GM23338 (cell line): ENCODE results near the gene DYNLT2B. TPM values are rescaled to one million over a fixed set of nuclear protein-coding genes. Genes with fewer than 3 reads are reported as not detected.
"Not testable (repeated sequence)": the region's sequence is repeated elsewhere in the genome, so short reads cannot be mapped to it uniquely, and the experiment has no call there.

ENCODE experiments used
- ATAC-seq: fragments of 200-7000 bp; cut with Tn5 transposase; 3 replicates; pipeline ENCODE4 v1.9.1; 2020
- DNase-seq: peaks from one replicate; pipeline ENCODE4 v3.0.0-alpha.2; 2015; ENCODE audit warnings: low spot score
- H2AFZ ChIP-seq: fragments of 200-600 bp; sonication (generic); 2 replicates; pipeline ENCODE4 v1.8.0; 2016; ENCODE audit warnings: antibody characterized with exemption, mild to moderate bottlenecking, moderate library complexity
- H3F3A ChIP-seq: fragments of 200-600 bp; sonication (generic); replicated peaks from 2 replicates; pipeline ENCODE4 v1.8.0; 2017; ENCODE audit warnings: antibody characterized with exemption, mixed run types, low read depth
- H3K27ac ChIP-seq: fragments of 200-600 bp; sonication (generic); 2 replicates; pipeline ENCODE4 v1.6.1; 2016; ENCODE audit warnings: low read depth
- H3K27me3 ChIP-seq: fragments of 200-600 bp; sonication (generic); 2 replicates; pipeline ENCODE4 v1.8.0; 2016; ENCODE audit warnings: mild to moderate bottlenecking, mixed run types, moderate library complexity; ENCODE audit not compliant: insufficient read depth
- H3K36me3 ChIP-seq: fragments of 200-600 bp; sonication (generic); 2 replicates; pipeline ENCODE4 v1.8.0; 2016; ENCODE audit warnings: mild to moderate bottlenecking; ENCODE audit not compliant: insufficient read depth
- H3K4me1 ChIP-seq: fragments of 200-600 bp; sonication (generic); 2 replicates; pipeline ENCODE4 v1.8.0; 2016; ENCODE audit warnings: mild to moderate bottlenecking, moderate library complexity; ENCODE audit not compliant: insufficient read depth
- H3K4me2 ChIP-seq: fragments of 200-600 bp; sonication (generic); 2 replicates; pipeline ENCODE4 v1.7.1; 2017; ENCODE audit warnings: mixed run types
- H3K4me3 ChIP-seq: fragments of 200-600 bp; sonication (generic); 2 replicates; pipeline ENCODE4 v1.6.1; 2016; ENCODE audit warnings: mixed run types
- H3K79me2 ChIP-seq: fragments of 200-600 bp; sonication (generic); replicated peaks from 2 replicates; pipeline ENCODE4 v1.8.0; 2017; ENCODE audit warnings: mild to moderate bottlenecking; ENCODE audit not compliant: insufficient read depth
- H3K9me2 ChIP-seq: fragments of 200-600 bp; sonication (generic); 2 replicates; pipeline ENCODE4 v1.8.0; 2017; ENCODE audit not compliant: insufficient read depth
- H4K20me1 ChIP-seq: fragments of 200-600 bp; sonication (generic); replicated peaks from 2 replicates; pipeline ENCODE4 v1.8.0; 2017; ENCODE audit warnings: mild to moderate bottlenecking; ENCODE audit not compliant: insufficient read depth
- H3K27ac Mint-ChIP-seq: 2 replicates; pipeline ENCODE4 v1.8.0; 2020; ENCODE audit warnings: inconsistent platforms, mild to moderate bottlenecking, moderate library complexity, mixed read lengths
- H3K27me3 Mint-ChIP-seq: 3 replicates; pipeline ENCODE4 v1.8.0; 2022; ENCODE audit warnings: low read depth, mild to moderate bottlenecking, moderate library complexity, mixed read lengths, inconsistent platforms; ENCODE audit not compliant: insufficient read depth, poor library complexity
- H3K36me3 Mint-ChIP-seq: 3 replicates; pipeline ENCODE4 v1.8.0; 2021; ENCODE audit warnings: low read depth, mild to moderate bottlenecking, inconsistent platforms, moderate library complexity, mixed read lengths
- H3K4me1 Mint-ChIP-seq: 3 replicates; pipeline ENCODE4 v1.8.0; 2020; ENCODE audit warnings: mild to moderate bottlenecking, inconsistent platforms, mixed read lengths
- H3K4me3 Mint-ChIP-seq: 3 replicates; pipeline ENCODE4 v1.8.0; 2021; ENCODE audit warnings: moderate library complexity, mild to moderate bottlenecking, inconsistent platforms, mixed read lengths
- H3K9me3 Mint-ChIP-seq: 3 replicates; pipeline ENCODE4 v1.8.0; 2020; ENCODE audit warnings: moderate library complexity, mild to moderate bottlenecking, inconsistent platforms, mixed read lengths
- CREB1 ChIP-seq: fragments of 250-450 bp; sonication (Bioruptor Pico); IDR thresholded peaks from 2 replicates; pipeline ENCODE4 v1.5.0; 2020; ENCODE audit warnings: low read depth, mild to moderate bottlenecking, moderate library complexity
- CTCF ChIP-seq, 2 experiments: fragments of 200-600 bp in 1 of 2; sonication (generic) in 1 of 2; conservative IDR thresholded peaks; 2 replicates each; pipeline versions ENCODE4 v1.5.1 to v1.6.1; 2016 to 2017; ENCODE audit warnings: antibody characterized with exemption in 2 of 2, low read depth in 2 of 2, mild to moderate bottlenecking in 2 of 2, moderate library complexity in 1 of 2
- ETS1 ChIP-seq: IDR thresholded peaks from 2 replicates; pipeline ENCODE4 v1.6.1; 2016; ENCODE audit warnings: antibody characterized with exemption
- EZH2 ChIP-seq: fragments of 200-600 bp; sonication (generic); IDR thresholded peaks from one replicate; pipeline ENCODE4 v1.8.0; 2017; ENCODE audit warnings: antibody characterized with exemption, mild to moderate bottlenecking, low read depth; ENCODE audit not compliant: unreplicated experiment
- NANOG ChIP-seq: IDR thresholded peaks from 2 replicates; pipeline ENCODE4 v1.6.1; 2016; ENCODE audit warnings: antibody characterized with exemption, borderline replicate concordance
- POLR2AphosphoS5 ChIP-seq: IDR thresholded peaks from 2 replicates; pipeline ENCODE4 v1.6.1; 2016; ENCODE audit warnings: antibody characterized with exemption, low read depth
- REST ChIP-seq: IDR thresholded peaks from one replicate; pipeline ENCODE4 v1.6.1; 2018; ENCODE audit warnings: antibody characterized with exemption; ENCODE audit not compliant: unreplicated experiment
- polyA plus RNA-seq: library from polyadenylated mRNA; unstranded; fragments of >200 nt; fragmentation: Nextera tagmentation; extraction: Ambion mirVana; gene quantifications from 2 replicates; pipeline ENCODE4 v1.2.1, GENCODE V29; 2016
- total RNA-seq: library from RNA; depleted of rRNA; stranded (reverse); fragments of >200 nt; shearing (Covaris generic); gene quantifications from 2 replicates; pipeline ENCODE4 v1.2.3, GENCODE V29; 2014

DYNLT2B gene
- total and polyA plus RNA-seq, 2 experiments from 2014 or later: 11.3 to 42.7 TPM

GRCh38 chr3:196320137-196320536, 2.1 kb upstream of the DYNLT2B start:
- H3K36me3 Mint-ChIP-seq: no peaks in the 10 kb centered on the region; the same call in 2 of the 3 replicates
- Histone ChIP-seq H3F3A (no peaks in the 10 kb centered on the region), H3K4me1 (no peaks in the 10 kb centered on the region), H3K27me3 (no peaks in the 10 kb centered on the region), H3K27ac (peak overlapping the region; percentile 45; the same call in 1 of the 2 replicates), H3K79me2 (no peaks in the 10 kb centered on the region), H3K4me3 (no peak overlapping the region), H3K9me2 (no peaks in the 10 kb centered on the region), H3K36me3 (no peaks in the 10 kb centered on the region), H3K4me2 (no peak overlapping the region), H4K20me1 (no peaks in the 10 kb centered on the region), H2AFZ (0 out of 2 replicates have a peak overlapping the region, but pooled peaks have one; percentile 38)
- no peak overlapping the region for H3K4me3 Mint-ChIP-seq
- H3K9me3 Mint-ChIP-seq: no peaks in the 10 kb centered on the region
- TF ChIP-seq REST (no peak), CREB1 (no peak), EZH2 (no peak), NANOG (no peak), ETS1 (no peak), CTCF (conservative IDR thresholded peaks at IDR 0.05; ENCODE audit: low read depth in 2 of 2) (no peak), POLR2AphosphoS5 (no peak)
- ATAC-seq (no peak), DNase-seq (no peak)
- H3K4me1 Mint-ChIP-seq: peaks cover 5% of the 10 kb centered on the region; the same call in 1 of the 3 replicates
- peaks cover 14% of the 10 kb centered on the region for H3K27me3 Mint-ChIP-seq
- no peak overlapping the region for H3K27ac Mint-ChIP-seq

- H3K79me2 ChIP-seq, H3K36me3 Mint-ChIP-seq, H4K20me1 ChIP-seq, H3F3A ChIP-seq, H3K4me1 Mint-ChIP-seq, H3K27ac Mint-ChIP-seq, H3K36me3 ChIP-seq, H3K27ac ChIP-seq, DNase-seq, H3K9me2 ChIP-seq, H3K9me3 Mint-ChIP-seq, H3K4me1 ChIP-seq, H3K27me3 ChIP-seq: not testable (repeated sequence)
- peak overlapping the region; percentile 81 for H3K4me2 ChIP-seq
- peak; percentile 47 for ATAC-seq
- Mint-ChIP-seq H3K4me3 (peak overlapping the region; percentile 92), H3K27me3 (peaks cover 14% of the 10 kb centered on the region)
- H2AFZ ChIP-seq: peak overlapping the region; percentile 96; the same call in 1 of the 2 replicates
- peak overlapping the region; percentile 89 for H3K4me3 ChIP-seq
Observed at GRCh38 chr3:196316799-196317686, 997 bp downstream of the DYNLT2B start.
